Loucy (cell line): ENCODE results near the gene C1orf141.

Experiments
- H2AFZ ChIP-seq: fragments of 200-600 bp; sonication (generic); 2 replicates; pipeline ENCODE4 v1.6.0; 2016; ENCODE audit warnings: antibody characterized with exemption, mild to moderate bottlenecking, low read length, moderate library complexity
- H3F3A ChIP-seq: fragments of 200-600 bp; 2 replicates; pipeline ENCODE4 v1.6.0; 2016; ENCODE audit warnings: antibody characterized with exemption, low read depth, mild to moderate bottlenecking
- H3K27me3 ChIP-seq: fragments of 200-600 bp; sonication (generic); 2 replicates; pipeline ENCODE4 v1.6.1; 2014; ENCODE audit warnings: low read length, mild to moderate bottlenecking; ENCODE audit not compliant: insufficient read depth, poor library complexity, severe bottlenecking
- H3K36me3 ChIP-seq: fragments of 200-600 bp; sonication (generic); 2 replicates; pipeline ENCODE4 v1.6.1; 2016; ENCODE audit warnings: low read length; ENCODE audit not compliant: insufficient read depth
- H3K4me1 ChIP-seq: fragments of 200-600 bp; sonication (generic); 2 replicates; pipeline ENCODE4 v1.5.1; 2014; ENCODE audit warnings: low read length, mild to moderate bottlenecking; ENCODE audit not compliant: insufficient read depth, poor library complexity, severe bottlenecking
- H3K4me2 ChIP-seq: fragments of 200-600 bp; sonication (generic); 2 replicates; pipeline ENCODE4 v1.6.0; 2014; ENCODE audit warnings: antibody characterized with exemption, low read length, low read depth, mild to moderate bottlenecking; ENCODE audit not compliant: poor library complexity, severe bottlenecking
- H3K4me3 ChIP-seq: fragments of 200-600 bp; sonication (generic); 2 replicates; pipeline ENCODE4 v1.5.1; 2014; ENCODE audit warnings: low read length, mild to moderate bottlenecking, mixed read lengths; ENCODE audit not compliant: poor library complexity, severe bottlenecking
- H3K79me2 ChIP-seq: fragments of 200-600 bp; sonication (generic); 2 replicates; pipeline ENCODE4 v1.6.1; 2014; ENCODE audit warnings: low read length; ENCODE audit not compliant: insufficient read depth
- H3K9ac ChIP-seq: fragments of 200-600 bp; sonication (generic); 2 replicates; pipeline ENCODE4 v1.6.0; 2014; ENCODE audit warnings: mild to moderate bottlenecking, low read depth, low read length, moderate library complexity; ENCODE audit not compliant: poor library complexity, severe bottlenecking
- H3K9me2 ChIP-seq: fragments of 200-600 bp; sonication (generic); replicated peaks from 2 replicates; pipeline ENCODE4 v1.6.1; 2016; ENCODE audit warnings: low read depth, low read length, mixed read lengths
- H3K9me3 ChIP-seq: fragments of 200-600 bp; sonication (generic); 2 replicates; pipeline ENCODE4 v1.6.1; 2014; ENCODE audit warnings: mild to moderate bottlenecking, antibody characterized with exemption, low read length, low read depth; ENCODE audit not compliant: insufficient read depth
- H4K20me1 ChIP-seq: fragments of 200-600 bp; sonication (generic); 2 replicates; pipeline ENCODE4 v1.6.0; 2014; ENCODE audit warnings: antibody characterized with exemption, low read length, mild to moderate bottlenecking; ENCODE audit not compliant: insufficient read depth, poor library complexity, severe bottlenecking
- EZH2phosphoT487 ChIP-seq: fragments of 200-600 bp; IDR thresholded peaks from 2 replicates; pipeline ENCODE4 v1.6.1; 2018; ENCODE audit warnings: antibody characterized with exemption, mild to moderate bottlenecking, moderate library complexity, borderline replicate concordance
- TF ChIP-seq, protein P1 (sequence below): fragments of 200-600 bp; sonication (generic); conservative IDR thresholded peaks from 2 replicates; pipeline ENCODE4 v1.5.1; 2014; ENCODE audit warnings: mild to moderate bottlenecking, antibody characterized with exemption, low read length

Gene C1orf141

DNA sequence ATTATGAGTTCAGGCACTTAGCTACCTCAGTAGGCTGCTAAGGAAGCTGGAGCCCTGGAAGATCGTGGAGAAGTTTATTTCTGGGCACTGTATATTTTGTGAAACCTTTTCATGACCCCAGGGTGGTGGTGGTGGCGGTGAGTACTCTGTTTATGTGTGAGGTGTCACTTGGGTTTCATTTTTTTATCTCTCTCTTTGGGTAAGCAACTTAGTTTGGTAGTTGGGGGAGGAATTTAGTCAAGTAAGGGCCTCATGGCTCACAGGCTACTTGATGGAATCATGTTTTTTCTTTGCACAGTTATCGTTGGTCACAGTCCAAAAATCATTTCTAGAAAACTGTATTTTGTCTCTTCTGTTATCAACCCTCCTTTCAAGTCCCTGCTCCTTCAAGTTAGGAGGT lies 33.9 kb downstream of the C1orf141 start:
- Histone ChIP-seq H3K36me3 (no peaks in the 10 kb centered on the region), H3K4me1 (no peaks in the 10 kb centered on the region), H3K4me2 (no peak overlapping the region), H3K9me2 (no peaks in the 10 kb centered on the region), H3K27me3 (no peaks in the 10 kb centered on the region), H3K4me3 (no peak overlapping the region), H3K9ac (no peak overlapping the region), H3K9me3 (no peaks in the 10 kb centered on the region), H3K79me2 (no peaks in the 10 kb centered on the region), H3F3A (no peaks in the 10 kb centered on the region), H2AFZ (no peak overlapping the region), H4K20me1 (no peaks in the 10 kb centered on the region)
- TF ChIP-seq EZH2phosphoT487: no peak
- TF ChIP-seq, protein P1, sequence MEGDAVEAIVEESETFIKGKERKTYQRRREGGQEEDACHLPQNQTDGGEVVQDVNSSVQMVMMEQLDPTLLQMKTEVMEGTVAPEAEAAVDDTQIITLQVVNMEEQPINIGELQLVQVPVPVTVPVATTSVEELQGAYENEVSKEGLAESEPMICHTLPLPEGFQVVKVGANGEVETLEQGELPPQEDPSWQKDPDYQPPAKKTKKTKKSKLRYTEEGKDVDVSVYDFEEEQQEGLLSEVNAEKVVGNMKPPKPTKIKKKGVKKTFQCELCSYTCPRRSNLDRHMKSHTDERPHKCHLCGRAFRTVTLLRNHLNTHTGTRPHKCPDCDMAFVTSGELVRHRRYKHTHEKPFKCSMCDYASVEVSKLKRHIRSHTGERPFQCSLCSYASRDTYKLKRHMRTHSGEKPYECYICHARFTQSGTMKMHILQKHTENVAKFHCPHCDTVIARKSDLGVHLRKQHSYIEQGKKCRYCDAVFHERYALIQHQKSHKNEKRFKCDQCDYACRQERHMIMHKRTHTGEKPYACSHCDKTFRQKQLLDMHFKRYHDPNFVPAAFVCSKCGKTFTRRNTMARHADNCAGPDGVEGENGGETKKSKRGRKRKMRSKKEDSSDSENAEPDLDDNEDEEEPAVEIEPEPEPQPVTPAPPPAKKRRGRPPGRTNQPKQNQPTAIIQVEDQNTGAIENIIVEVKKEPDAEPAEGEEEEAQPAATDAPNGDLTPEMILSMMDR: no peak

DNA sequence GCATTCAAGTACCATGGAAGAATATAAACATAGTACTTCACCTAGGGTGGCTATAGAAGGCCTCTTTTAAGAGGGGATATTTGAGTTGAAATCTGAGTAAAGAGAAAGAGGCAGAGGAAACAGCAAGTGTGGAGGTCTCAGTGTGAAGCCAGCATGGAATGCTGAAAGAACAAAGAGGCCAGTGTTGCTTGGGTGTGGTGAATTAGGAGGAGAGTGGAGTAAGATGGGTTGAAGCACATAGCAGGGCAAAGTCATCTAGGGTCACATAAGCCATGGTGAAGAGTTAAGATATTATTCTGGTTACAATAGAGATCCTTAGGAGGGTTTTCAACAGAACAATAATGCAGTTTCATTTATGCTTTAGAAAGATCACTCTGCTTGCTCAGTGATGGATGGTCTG lies 37.5 kb downstream of the C1orf141 start:
- H3K9ac ChIP-seq: no peak overlapping the region
- no peaks in the 10 kb centered on the region for H3K9me2 ChIP-seq
- H3K27me3 ChIP-seq: no peaks in the 10 kb centered on the region
- H3K79me2 ChIP-seq: no peaks in the 10 kb centered on the region
- no peak overlapping the region for H3K4me3 ChIP-seq
- H3K4me2 ChIP-seq: no peak overlapping the region
- H3K4me1 ChIP-seq: no peaks in the 10 kb centered on the region
- TF ChIP-seq, protein P1: no peak
- TF ChIP-seq EZH2phosphoT487: no peak
- no peaks in the 10 kb centered on the region for H4K20me1 ChIP-seq
- H3K36me3 ChIP-seq: no peaks in the 10 kb centered on the region
- no peaks in the 10 kb centered on the region for H3K9me3 ChIP-seq
- H2AFZ ChIP-seq: no peak overlapping the region
- no peaks in the 10 kb centered on the region for H3F3A ChIP-seq

DNA sequence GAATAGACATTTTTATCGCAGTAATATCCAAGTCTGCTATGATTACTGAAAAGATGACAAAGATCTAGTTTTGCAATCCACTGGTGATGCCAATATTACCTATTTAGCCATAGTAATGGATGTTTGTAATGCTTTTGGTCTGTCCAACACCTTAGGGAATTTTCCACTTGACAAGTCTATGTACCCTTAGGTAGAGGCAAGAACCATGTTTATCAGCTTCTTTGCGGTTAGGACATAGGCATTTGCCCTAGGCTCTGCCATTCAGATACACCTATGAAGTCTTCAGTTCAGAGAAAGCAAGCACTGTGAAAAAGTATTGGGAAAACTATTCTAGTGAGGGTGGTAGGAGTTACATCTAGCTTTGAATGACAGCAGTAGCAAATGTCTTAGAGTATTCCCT lies 40.6 kb downstream of the C1orf141 start:
- Histone ChIP-seq H3K79me2 (no peaks in the 10 kb centered on the region), H2AFZ (no peak overlapping the region), H3K27me3 (no peaks in the 10 kb centered on the region), H3K4me3 (no peak overlapping the region), H3K4me2 (no peak overlapping the region), H3K4me1 (no peaks in the 10 kb centered on the region), H3K36me3 (no peaks in the 10 kb centered on the region), H3K9me3 (no peaks in the 10 kb centered on the region), H3K9me2 (no peaks in the 10 kb centered on the region), H3F3A (no peaks in the 10 kb centered on the region), H4K20me1 (no peaks in the 10 kb centered on the region), H3K9ac (no peak overlapping the region)
- no peak for TF ChIP-seq EZH2phosphoT487
- TF ChIP-seq, protein P1: no peak
